LNCAP (cell line): ENCODE results near the gene ETS1.

Source experiments
- CTCF ChIP-seq: fragments of 450-650 bp; IDR thresholded peaks from 2 replicates; pipeline ENCODE4 v1.5.1; 2017; ENCODE audit warnings: mild to moderate bottlenecking

ETS1 gene

GRCh38 chr11:128615612-128616011, 28.3 kb upstream of the ETS1 start:
- TF ChIP-seq CTCF = no peak

GRCh38 chr11:128615076-128615475, 27.7 kb upstream of the ETS1 start:
- TF ChIP-seq CTCF = no peak

- TF ChIP-seq CTCF = no peak
Measured at GRCh38 chr11:128614026-128614425, 26.7 kb upstream of the ETS1 start.

- no peak for TF ChIP-seq CTCF
Measured at GRCh38 chr11:128613300-128613995, 26.1 kb upstream of the ETS1 start.

- TF ChIP-seq CTCF = no peak
Measured at GRCh38 chr11:128610721-128611617, 23.6 kb upstream of the ETS1 start.

- no peak for TF ChIP-seq CTCF
Measured at GRCh38 chr11:128609785-128610184, 22.4 kb upstream of the ETS1 start.

- no peak for TF ChIP-seq CTCF
Measured at GRCh38 chr11:128608746-128609407, 21.5 kb upstream of the ETS1 start.
